Measurements from ENCODE around the gene PFDN4.

DNA sequence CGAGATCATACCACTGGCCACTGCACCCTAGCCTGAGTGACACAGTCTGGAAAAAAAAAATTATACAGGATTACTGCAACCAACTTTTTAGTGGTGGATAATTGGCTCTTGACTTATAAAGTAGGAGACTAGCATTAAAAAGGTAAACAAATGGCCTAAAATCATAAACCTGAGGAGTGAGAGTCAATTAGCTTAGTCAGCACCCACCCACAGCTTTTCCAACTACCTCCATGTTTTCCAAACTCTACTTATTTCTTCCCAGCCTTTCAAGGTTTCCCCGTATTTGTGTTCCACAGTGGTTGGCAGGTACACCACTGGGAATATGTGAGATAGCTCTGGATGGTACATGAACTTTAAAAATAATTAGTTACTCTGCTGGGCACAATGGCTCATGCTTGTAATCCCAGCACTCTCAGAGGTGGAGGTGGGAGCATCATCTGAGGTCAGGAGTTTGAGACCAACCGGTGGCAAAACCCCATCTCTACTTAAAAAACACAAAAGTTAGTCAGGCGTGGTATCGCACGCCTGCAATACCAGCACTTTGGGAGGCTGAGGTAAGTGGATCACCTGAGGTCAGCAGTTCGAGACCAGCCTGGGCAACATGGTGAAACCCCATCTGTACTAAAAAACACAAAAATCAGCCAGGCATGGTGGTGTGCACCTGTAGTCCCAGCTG lies 40.8 kb upstream of the PFDN4 start:
- TF ChIP-seq POLR2A (IDR thresholded peaks at IDR 0.05) (no peak), CTCF (IDR thresholded peaks at IDR 0.05) (no peak), POLR2AphosphoS5 (IDR thresholded peaks at IDR 0.05) (no peak), EP300 (IDR thresholded peaks at IDR 0.05) (no peak)

Measured in upper lobe of left lung (tissue), 4 donors.